RKO (cell line): Measurements from ENCODE around the gene TACC2.
"Not testable (repeated sequence)": the region's sequence is repeated elsewhere in the genome, so short reads cannot be mapped to it uniquely, and the experiment has no call there.

Experiments
- DNase-seq: peaks from one replicate; pipeline ENCODE4 v3.0.0-alpha.2; 2016; ENCODE audit warnings: low spot score

TACC2 gene

GRCh38 chr10:121984463-121984862 is 4.5 kb upstream of the TACC2 start:
- DNase-seq: no peak

GRCh38 chr10:121990015-121990677 is 1.2 kb downstream of the TACC2 start:
- no peak for DNase-seq

- not testable (repeated sequence) for DNase-seq
Observed at GRCh38 chr10:121991727-121992126, 2.8 kb downstream of the TACC2 start.

- DNase-seq: no peak
Observed at GRCh38 chr10:121994429-121994941, 5.5 kb downstream of the TACC2 start.

- DNase-seq: no peak
Observed at GRCh38 chr10:121998462-121998861, 9.5 kb downstream of the TACC2 start.

GRCh38 chr10:121999301-121999700 is 10.3 kb downstream of the TACC2 start:
- no peak for DNase-seq

GRCh38 chr10:122001698-122002097 is 12.7 kb downstream of the TACC2 start:
- no peak for DNase-seq

GRCh38 chr10:122007415-122007814 is 18.5 kb downstream of the TACC2 start:
- no peak for DNase-seq

GRCh38 chr10:122010405-122011050 is 21.6 kb downstream of the TACC2 start:
- DNase-seq: no peak

- DNase-seq: no peak
Observed at GRCh38 chr10:122012731-122013130, 23.8 kb downstream of the TACC2 start.

GRCh38 chr10:122013311-122013780 is 24.4 kb downstream of the TACC2 start:
- DNase-seq: no peak

GRCh38 chr10:122014652-122015248 is 25.8 kb downstream of the TACC2 start:
- no peak for DNase-seq

- not testable (repeated sequence) for DNase-seq
Observed at GRCh38 chr10:122017926-122018325, 29.0 kb downstream of the TACC2 start.

- DNase-seq: no peak
Observed at GRCh38 chr10:122018491-122018890, 29.5 kb downstream of the TACC2 start.

GRCh38 chr10:122018951-122019413 is 30.0 kb downstream of the TACC2 start:
- no peak for DNase-seq

- DNase-seq: no peak
Observed at GRCh38 chr10:122019414-122019975, 30.5 kb downstream of the TACC2 start.

- no peak for DNase-seq
Observed at GRCh38 chr10:122020226-122020625, 31.3 kb downstream of the TACC2 start.

GRCh38 chr10:122021379-122021778 is 32.4 kb downstream of the TACC2 start:
- DNase-seq: no peak

- DNase-seq: no peak
Observed at GRCh38 chr10:122021828-122022227, 32.9 kb downstream of the TACC2 start.

- no peak for DNase-seq
Observed at GRCh38 chr10:122022276-122022675, 33.3 kb downstream of the TACC2 start.

- not testable (repeated sequence) for DNase-seq
Observed at GRCh38 chr10:122023257-122023656, 34.3 kb downstream of the TACC2 start.

- DNase-seq: peak; percentile 19
Observed at GRCh38 chr10:122029499-122030199, 40.7 kb downstream of the TACC2 start.
